NCI-H748 treated with DMSO at 0.1 percent for 48 hours (cell line): Measurements from ENCODE around the gene SBSN.
A peak's percentile ranks its signal among the peaks of the same experiment; 100 is the strongest.

ENCODE experiments used
- DNase-seq: peaks from one replicate; lab custom pipeline; 2025; lab: John Stamatoyannopoulos, UW

The SBSN gene

DNA sequence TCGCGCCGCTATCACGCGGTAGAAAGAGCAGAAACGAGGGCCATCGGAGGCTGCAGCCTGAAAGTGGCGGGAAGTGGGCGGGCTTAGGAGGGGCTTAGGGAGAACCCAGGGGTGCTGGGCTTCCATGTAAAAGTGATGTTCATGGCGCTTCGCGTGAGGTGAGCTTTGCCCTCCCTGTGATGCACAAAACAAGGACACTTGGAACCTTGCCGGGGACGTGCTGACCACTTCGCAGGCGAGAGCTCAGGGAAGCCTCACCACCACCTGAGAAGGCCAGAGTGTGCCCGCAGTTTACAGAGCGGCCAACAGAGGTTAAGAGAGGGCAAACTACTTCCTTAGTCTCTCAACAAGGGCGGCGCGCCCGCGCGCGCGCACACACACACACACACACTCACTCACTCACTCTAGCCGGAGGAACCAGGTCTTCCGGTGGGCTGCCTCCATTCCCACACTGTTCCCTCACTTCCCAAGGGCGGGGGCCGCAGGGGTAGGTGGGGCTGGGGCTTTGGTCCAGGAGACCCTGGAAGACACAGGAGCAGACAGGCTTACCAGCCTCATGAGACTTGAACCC, 5.8 kb upstream of the SBSN start:
- DNase-seq = no peak

DNA sequence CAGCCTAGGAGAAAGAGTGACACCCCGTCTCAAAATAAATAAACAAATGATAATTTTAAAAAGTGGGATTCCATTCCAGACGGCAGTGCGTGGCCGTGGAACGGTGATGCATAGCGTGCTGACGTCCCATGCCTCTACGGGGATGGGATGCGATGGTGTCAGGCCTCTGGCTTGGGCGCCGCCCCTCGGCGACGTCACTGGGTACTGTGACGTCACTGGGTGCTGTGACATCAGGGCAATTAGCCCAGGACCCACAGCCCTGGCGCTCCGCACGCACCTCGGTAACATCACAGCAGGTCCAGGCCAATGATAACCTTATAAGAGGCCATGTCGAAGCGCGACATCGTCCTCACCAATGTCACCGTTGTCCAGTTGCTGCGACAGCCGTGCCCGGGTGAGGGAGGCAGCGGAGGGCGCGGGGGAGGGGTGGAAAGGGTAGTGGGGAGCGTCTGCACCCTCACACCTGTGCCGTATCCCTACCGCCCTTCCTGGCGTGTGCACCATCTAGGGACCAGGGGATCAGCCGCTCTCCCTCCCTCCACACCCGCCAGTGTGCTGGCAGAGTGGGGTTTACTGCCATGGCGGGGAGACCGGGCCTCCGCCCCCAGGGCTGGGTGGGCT, 5.2 kb upstream of the SBSN start, which contains the start of gene GAPDHS:
TSS of gene GAPDHS (plus strand) at position 256 of the 621 bp plus-strand sequence. CDS start at position 328, 72 bp downstream.
- DNase-seq = no peak

DNA sequence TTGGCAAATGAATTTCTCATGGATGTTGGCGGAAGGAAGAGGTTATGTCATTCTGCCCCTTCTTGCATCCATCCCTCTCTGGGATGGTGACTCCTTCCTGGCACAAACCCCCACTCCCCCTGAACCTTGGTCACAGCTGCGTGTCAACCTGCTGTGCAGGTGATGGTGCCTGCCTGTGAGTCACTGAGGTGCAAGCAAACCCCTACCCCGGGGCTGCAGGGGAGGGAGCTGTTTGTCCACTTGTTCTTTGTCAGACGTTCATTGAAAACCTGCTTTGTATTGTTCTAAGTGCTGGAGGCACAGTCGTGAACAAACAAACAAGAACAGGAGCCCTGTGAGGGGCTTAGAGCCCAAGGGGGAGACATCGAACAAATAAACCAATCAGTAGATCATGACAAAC, 3.2 kb upstream of the SBSN start:
- DNase-seq = no peak

DNA sequence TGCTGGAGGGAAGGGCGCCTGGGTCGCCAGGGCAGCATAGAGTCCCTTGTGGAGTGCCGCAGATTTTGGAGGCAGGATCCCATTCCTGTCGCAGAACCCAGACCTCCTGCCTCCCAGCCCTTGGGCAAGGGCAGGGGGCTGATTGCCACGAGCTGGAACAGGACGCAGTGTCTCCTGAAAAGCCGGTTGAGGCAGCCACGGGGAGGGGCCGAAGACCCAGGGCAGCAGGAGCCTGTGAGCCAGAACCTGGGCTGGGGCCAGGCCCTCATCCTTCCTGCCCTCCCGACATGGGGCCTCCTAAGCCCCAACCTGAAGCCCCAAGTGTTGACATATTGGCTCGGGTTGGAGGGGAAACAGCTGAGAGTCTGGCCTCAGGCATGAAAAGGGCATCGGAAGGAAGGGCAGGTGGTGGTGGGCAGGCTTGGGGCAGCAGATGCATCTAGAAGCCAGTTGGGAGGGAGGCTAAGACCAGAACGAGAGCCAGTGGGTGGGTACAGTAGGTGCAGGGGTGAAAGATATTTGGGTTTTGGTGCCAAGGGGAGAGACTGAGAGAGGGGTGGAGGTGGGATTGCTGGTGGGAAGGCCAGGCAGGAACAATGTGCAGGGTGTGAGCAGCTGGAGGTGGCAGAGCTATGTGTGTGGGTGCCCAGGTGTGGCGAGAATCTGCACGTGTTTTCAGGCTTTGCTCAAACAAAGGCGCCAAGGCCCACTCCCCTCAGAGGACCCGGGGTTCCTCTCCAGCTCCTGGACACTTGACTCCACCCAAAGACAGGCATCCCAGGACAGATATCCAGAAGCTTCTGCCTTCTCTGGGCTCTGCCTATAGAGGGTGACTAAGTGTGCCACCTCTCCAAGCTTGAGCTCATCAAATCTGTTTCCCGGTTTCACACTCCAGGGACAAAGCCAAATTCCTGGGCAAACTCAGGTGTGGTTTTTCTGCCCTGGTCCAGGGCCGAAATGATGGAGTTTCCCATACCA, 1.4 kb upstream of the SBSN start:
- no peak for DNase-seq

DNA sequence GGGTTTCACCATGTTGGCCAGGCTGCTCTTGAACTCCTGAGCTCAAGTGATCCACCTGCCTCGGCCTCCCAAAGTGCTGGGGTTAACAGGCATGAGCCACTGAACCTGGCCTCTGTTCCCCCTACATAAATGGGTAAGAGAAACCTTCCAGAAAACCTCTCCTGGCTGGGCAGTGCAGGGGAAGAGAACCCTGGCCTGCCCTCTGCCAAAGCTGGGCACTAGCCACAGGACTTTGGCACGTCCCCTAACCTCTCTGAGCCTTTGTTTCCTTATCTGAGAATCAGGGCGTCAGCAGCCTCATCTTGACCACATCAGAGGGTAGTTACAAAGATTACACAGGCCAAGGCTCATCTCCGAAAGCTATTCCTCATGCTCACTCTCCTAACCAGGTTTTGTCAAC, 2.2 kb downstream of the SBSN start:
- DNase-seq = no peak

DNA sequence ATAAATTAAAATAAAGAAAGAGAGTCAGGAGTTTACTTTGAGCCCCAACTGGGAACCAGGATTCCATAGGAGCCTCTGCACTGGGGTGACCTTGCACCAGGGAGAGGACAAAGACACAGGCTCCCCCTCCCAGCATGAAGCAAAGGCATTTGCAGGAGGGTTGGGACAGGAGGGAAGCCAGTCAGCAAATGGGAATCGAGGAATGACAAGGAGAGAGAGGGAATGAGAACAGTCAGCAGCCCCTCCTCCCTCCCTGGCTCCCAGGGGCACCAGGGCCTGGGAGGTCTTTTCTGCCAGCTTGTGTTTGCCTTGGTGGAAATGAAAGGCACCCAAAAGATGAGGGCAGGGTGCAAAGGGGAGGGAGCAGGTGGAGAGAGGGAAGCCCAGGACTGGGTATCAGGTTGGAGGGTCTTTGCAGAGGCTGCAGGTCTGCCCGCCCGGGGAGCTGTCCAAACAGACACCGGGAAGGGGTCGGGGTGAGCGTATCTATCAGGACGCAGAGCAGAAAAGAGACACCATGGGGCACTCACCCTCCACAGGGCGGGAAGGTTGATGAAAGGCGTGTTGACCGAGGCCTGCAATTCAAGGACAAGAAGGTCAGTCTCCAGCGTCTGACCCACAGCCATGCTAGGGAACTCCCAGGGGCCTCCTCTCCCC, 3.8 kb downstream of the SBSN start:
- no peak for DNase-seq

DNA sequence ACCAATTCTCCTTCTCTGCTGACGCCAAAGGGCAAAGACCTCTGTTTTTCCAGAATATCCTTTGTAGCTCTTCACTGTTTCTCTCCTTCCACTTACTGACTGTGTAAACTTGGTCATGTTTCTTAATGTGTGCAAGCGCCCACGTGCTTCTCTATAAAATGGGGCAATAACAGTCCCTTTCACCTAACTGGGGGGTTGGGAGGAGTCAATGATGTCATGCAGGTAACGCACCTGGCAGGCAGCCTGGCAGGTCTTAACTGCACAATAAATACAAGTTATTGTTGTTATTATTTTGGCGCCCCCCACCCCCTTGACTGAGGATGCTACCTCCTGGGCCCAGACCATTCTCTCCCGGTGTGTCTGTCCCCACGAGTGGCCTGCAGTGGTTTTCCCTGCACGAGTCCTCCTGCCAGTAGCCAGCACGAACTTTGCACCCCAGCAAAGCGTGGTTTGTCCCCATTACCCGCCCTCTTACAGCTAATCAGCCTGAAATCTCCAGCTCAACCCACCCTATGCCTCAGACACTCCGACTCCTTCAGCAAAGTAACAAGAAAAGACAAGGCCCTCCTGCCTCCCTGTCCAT, 5.3 kb downstream of the SBSN start:
- no peak for DNase-seq

DNA sequence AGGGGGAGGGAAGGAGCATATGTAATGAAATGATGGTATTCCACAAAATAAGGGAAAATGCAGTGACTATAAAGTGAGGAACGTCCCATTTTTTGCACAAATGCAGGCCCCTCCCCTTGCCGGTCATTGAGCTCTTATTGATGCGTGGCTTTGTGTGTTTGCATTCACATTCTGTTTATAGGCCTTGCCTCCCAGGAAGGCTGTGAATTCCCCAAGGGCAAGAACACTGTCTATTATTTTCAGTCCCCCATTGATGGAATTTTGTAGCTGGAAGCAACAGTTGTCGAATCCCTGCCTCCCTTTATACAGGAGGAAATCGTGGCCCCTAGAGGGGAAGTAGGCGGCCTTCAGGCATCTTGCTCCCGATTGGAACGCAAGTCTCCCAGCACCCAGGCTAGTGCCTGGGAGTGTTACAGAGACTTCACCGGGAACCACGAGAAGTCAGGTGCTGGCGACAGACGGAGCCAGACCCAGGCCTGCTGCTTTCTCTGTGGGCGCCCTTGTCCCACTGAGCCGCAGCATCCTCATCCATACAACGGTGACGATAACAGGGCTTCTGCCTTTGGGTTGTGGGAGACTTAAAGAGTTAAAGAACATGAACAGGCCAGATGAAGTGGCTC, 6.9 kb downstream of the SBSN start:
- DNase-seq = no peak

DNA sequence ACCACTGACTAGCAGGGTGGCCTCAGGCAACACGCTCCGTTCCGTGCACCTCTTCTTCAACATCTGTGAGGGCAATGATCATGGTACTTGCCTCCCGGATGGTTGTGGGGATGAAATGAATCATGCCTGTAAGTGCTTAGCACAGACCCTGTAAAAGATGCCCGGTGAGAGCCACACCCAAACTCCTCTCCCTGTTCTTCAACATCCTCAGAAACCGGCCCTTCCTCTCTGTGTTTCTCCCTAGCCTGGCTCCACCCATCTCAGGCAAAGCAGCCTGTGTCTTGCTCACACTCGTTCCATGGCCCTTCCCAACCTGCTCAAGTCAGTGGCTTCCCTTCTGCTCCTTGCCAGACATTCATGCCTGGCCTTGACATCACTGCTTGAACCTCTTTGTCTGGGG, 8.8 kb downstream of the SBSN start:
- DNase-seq = no peak

DNA sequence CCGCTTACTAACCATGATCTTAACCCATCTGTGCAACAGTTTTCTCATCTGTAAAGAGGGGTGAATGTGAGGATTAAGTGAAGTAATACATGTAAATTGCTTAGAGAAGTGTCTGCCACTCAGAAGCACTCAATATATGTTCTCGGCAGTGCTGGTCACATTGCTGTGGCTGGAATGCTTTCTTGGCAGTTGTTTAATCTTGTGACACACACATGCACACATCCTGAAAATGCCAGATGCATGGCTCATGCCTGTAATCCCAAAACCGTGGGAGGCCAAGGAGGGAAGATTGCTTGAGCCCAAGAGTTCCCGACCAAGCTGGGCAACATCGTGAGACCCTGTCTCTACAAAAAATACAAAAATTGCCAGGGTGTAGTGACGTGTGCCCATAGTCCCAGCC, 9.8 kb downstream of the SBSN start:
- no peak for DNase-seq

DNA sequence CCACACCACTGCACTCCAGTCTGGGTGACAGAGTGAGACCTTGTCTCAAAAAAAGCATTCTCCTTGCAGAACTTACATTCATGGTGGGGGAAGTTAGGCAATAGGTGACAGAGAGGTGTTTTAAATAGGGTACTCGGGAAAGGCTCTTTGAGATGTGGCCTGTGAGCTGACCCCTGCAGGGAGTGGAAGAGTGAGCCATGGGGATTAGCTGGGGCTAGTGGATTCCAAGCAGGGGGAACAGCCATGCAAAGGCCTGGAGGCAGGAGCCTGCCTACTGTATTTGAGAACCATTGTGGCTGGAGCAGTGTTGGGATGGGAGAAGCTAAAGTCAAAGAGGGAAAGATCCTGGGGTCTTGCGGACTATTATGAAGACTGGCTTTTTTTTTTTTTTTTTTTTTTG, 10.8 kb downstream of the SBSN start:
- no peak for DNase-seq

DNA sequence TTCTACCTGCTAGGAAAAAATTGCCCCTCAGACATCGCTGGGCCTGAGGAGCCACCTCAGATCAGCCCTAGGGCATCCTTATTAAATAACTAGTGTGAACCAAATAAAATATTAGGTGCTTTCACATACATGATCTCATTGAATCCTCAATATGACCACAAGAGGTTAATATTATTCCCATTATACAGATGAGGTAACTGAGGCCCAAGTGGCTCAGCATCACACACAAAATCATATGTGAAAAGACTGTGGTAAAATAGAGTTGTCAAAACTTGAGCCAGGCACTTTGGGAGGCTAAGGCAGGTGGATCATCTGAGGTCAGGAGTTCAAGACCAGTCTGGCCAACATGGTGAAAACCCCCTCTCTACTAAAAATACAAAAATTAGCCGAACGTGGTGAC, 11.8 kb downstream of the SBSN start:
- DNase-seq = no peak

DNA sequence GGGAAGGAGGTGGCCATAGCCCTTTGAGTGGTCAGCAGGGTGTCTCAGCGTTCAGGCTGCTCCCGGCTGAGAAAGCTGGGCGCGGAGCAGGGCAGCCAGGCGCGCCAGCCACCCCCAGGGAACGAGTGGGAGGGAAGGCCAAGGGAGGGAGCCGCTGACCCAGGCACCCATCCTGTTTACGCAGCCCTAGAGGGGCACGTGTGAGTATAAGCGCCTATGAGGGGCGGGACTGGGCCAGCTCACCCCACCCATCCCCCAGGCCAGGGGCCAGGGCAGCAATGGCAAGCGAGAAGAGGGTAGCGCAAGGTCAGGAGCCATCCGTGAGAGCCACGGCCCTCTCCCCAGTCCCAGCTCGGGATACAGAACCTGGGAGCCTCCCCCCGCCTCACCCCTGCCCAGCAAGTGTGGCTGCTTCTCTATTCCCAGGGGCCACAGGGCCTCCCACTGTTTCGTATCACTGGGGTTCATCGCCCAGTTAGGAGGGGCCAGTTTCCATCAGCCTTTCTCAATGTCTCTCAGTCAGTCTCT, 13.8 kb downstream of the SBSN start:
- no peak for DNase-seq

DNA sequence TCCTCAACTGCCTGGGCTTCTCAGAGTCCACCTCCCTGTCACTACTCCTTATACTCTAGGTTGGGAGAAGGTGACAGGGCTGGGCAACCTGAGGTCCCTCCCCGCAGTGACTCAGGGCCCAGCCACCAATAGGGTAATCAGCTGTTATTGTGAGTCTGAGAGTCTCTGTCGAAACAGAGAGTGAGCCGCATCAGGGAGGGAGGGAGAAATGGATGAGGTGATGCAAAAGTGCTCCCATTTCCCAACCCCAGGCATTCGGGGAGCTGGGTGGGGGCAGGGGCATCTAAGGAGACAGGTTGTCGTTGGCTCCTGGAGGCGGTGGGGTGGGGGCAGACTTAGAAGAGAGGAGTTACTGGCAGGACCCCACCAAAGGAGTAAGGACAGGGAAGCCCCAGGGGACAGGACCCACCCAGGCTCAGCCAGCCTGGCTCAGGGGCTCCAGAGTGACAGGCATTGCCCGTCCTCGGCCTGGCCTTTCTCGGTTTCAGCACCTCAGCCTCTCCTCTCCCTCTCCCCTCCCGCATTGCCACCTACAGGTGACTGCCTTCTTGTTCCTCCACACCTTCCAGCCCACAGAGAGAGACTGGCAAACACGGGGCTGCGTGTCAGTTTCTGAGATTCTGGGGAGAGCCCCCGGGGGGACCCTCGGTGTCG, 14.4 kb downstream of the SBSN start, which contains the start of gene DMKN:
TSS of gene DMKN (minus strand) at position 22 of the 654 bp plus-strand sequence. CDS start 174 bp downstream, outside the sequence.
- DNase-seq = no peak

DNA sequence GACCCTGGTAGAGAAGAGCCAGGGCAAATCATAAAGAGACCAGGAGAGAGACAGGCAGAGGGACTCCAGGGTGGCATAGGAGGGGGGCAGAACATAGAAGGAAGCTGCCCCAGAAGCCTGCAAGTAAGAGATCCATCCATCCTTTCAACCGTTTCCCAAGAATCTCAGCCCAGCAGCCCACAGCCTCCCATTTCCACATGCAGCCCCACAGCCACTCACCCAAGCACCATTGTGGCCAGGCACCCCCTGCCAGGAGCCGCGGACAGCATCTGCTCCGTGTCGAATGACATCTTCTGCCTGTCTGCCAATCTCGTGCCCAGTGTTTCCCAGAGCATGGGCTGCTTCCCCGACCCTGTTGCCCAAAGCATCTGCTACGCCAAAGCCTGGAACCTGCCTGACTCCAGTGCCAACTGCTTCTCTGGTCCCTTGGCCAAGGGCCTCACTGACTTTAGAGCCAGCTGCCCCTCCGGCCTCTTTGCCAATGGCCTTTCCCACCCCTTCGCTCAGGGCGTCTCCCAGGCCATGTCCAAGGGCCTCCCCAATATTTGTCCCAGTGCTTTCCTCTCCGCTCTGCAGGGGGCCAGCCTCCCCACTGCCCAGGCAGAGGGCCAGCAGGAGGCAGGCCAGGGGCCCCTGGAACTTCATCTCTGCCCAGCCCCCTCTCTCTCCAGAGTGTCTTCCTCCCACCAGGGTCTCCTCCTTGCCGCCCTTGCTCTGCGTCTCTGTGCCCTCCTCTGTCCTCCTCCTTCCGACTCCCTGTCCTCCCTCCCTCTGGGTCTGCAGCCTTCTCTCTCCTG, 15.1 kb downstream of the SBSN start:
- DNase-seq = no peak

DNA sequence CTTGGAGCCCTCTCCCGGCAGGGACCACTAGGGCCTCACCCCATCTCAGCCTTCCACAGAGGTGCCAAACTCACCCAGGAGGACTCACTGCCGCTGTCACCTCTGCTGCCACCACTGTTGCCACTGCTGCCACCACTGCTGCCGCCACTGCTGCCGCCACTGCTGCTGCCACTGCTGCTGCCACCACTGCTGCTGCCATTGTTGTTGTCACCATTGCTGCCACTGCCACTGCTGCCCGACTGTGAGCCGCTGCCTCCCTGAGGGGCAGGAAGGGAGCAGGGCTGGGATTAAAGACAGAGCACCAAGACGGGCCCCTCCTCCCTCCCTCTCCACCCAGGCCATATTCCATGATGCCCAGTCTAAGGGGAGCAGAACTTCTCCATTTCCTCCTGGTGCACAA, 16.8 kb downstream of the SBSN start:
- DNase-seq = no peak

DNA sequence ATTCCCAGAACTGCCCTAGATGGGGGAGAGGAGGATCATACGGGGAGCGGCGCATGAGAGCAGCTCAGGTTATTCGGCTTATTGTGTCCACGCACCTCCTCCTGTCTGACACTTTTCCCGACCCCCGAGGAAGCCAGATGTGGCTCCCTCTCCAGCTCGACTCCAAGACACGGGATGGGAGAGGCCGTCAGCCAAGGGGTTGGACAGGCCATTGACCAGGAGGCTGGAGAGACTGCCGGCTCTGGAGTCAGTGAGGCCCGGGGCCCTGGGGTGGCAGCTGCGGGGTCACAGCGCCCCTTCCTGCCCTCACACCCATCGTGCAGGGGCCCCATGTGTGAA, 17.5 kb downstream of the SBSN start:
- DNase-seq = no peak

DNA sequence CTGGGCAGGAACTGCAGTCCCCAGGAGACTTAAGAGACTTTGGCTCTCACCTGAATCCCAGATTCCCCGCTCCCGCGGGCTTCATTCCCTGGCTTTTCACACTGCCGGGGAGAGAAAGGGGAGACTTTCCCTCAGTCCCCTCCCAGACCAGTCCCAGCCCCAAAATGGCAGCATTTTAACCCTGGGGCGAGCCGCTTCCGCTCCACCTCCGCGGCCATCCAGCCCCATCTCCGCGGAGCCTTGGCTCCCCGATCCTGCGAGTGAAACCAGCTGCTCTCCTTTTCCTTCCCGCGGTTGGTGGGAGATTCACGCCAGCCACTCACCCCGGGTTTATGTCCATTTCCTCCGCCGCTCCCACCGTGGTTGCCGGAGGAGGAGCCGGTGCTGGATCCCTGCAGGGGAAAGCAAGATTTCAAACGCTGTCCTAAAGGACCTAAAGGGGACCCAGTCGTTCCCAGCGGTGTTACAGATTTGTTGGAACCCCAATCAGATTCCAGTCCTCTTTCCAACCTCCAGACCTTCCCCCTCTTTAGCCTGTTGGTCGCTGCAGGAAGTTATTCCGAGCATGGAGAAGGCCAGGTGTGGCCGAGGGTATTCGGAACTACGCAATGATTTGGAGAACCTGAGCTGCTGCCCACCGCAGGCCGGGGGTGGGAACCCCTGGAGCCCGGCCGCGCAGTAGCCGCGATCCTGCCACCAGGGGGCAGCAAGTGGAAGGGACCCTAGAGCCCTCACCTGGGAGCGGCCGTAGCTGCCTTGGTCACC, 18.1 kb downstream of the SBSN start:
- peak; percentile 83 for DNase-seq

DNA sequence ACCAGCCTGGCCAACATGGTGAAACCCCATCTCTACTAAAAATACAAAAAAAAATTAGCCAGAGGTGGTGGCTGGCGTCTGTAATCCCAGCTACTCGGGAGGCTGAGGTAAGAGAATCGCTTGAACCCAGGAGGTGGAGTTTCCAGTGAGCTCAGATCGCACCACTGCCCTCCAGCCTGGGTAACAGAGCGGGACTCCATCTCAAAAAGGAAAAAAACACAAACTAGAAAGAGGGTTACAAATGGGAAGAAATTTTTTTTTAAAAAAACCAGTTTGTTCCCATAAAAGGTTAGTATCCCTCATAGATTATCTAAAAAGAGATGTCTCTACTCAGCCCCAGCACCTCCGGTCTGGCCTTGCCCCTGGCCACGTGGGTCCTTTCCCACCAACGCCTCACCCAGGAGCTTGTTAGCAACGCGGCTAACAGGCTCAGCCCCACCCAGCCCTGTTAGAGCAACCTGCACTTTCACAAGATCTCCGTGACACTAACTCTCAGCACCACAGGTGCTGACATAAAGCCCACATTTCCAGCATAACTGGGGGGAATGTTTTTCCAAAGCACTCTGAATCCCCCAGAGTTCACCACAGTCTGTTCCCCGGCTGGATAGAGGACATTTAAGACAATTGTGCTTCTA, 19.0 kb downstream of the SBSN start:
- DNase-seq = peak; percentile 72
